Measurements from ENCODE around the gene FCHO1.

The FCHO1 gene

DNA sequence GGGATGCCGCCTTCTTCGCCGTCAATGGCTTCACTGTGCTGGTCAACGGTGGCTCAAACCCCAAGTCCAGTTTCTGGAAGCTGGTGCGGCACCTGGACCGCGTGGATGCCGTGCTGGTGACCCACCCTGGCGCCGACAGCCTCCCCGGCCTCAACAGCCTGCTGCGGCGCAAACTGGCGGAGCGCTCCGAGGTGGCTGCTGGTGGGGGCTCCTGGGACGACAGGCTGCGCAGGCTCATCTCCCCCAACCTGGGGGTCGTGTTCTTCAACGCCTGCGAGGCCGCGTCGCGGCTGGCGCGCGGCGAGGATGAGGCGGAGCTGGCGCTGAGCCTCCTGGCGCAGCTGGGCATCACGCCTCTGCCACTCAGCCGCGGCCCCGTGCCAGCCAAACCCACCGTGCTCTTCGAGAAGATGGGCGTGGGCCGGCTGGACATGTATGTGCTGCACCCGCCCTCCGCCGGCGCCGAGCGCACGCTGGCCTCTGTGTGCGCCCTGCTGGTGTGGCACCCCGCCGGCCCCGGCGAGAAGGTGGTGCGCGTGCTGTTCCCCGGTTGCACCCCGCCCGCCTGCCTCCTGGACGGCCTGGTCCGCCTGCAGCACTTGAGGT lies 25.0 kb upstream of the FCHO1 start:
- DNase-seq = no peak
- Histone ChIP-seq H3K9me3 (no peaks in the 10 kb centered on the region), H3K4me1 (peaks cover 0 to 15% (median 14%) of the 10 kb centered on the region in 4 donors), H3K27me3 (no peaks in the 10 kb centered on the region), H3K4me3 (no peak overlapping the region), H3K27ac (no peak overlapping the region), H3K36me3 (peaks cover 61 to 95% (median 71%) of the 10 kb centered on the region in 3 donors)
- TF ChIP-seq, protein P1, sequence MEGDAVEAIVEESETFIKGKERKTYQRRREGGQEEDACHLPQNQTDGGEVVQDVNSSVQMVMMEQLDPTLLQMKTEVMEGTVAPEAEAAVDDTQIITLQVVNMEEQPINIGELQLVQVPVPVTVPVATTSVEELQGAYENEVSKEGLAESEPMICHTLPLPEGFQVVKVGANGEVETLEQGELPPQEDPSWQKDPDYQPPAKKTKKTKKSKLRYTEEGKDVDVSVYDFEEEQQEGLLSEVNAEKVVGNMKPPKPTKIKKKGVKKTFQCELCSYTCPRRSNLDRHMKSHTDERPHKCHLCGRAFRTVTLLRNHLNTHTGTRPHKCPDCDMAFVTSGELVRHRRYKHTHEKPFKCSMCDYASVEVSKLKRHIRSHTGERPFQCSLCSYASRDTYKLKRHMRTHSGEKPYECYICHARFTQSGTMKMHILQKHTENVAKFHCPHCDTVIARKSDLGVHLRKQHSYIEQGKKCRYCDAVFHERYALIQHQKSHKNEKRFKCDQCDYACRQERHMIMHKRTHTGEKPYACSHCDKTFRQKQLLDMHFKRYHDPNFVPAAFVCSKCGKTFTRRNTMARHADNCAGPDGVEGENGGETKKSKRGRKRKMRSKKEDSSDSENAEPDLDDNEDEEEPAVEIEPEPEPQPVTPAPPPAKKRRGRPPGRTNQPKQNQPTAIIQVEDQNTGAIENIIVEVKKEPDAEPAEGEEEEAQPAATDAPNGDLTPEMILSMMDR (IDR thresholded peaks at IDR 0.05) = no peak
- intact Hi-C loops (cut with DNase I; ENCODE audit: low total_unique reads) = no loop called here

DNA sequence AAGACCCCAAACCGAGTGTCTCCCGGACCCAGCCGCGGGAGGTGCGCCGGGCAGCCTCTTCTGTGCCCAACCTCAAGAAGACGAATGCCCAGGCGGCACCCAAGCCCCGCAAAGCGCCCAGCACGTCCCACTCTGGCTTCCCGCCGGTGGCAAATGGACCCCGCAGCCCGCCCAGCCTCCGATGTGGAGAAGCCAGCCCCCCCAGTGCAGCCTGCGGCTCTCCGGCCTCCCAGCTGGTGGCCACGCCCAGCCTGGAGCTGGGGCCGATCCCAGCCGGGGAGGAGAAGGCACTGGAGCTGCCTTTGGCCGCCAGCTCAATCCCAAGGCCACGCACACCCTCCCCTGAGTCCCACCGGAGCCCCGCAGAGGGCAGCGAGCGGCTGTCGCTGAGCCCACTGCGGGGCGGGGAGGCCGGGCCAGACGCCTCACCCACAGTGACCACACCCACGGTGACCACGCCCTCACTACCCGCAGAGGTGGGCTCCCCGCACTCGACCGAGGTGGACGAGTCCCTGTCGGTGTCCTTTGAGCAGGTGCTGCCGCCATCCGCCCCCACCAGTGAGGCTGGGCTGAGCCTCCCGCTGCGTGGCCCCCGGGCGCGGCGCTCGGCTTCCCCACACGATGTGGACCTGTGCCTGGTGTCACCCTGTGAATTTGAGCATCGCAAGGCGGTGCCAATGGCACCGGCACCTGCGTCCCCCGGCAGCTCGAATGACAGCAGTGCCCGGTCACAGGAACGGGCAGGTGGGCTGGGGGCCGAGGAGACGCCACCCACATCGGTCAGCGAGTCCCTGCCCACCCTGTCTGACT lies 24.1 kb upstream of the FCHO1 start:
- TF ChIP-seq, protein P1 (IDR thresholded peaks at IDR 0.05) = no peak
- Histone ChIP-seq H3K27me3 (no peaks in the 10 kb centered on the region), H3K4me1 (peaks cover 0 to 6% (median 5%) of the 10 kb centered on the region in 4 donors), H3K9me3 (no peaks in the 10 kb centered on the region), H3K36me3 (peaks cover 68 to 98% (median 78%) of the 10 kb centered on the region in 3 donors), H3K4me3 (no peak overlapping the region), H3K27ac (no peak overlapping the region)
- no peak for DNase-seq
- intact Hi-C loops (cut with DNase I; ENCODE audit: low total_unique reads) = no loop called here

DNA sequence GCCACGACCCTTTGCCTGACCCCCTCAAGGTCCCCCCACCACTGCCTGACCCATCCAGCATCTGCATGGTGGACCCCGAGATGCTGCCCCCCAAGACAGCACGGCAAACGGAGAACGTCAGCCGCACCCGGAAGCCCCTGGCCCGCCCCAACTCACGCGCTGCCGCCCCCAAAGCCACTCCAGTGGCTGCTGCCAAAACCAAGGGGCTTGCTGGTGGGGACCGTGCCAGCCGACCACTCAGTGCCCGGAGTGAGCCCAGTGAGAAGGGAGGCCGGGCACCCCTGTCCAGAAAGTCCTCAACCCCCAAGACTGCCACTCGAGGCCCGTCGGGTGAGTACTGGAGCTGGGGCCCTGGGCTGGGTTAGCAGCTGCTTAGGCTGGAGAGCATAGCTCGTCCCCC lies 23.4 kb upstream of the FCHO1 start:
- intact Hi-C loops (cut with DNase I; ENCODE audit: low total_unique reads) = no loop called here
- Histone ChIP-seq H3K9me3 (no peaks in the 10 kb centered on the region), H3K4me3 (no peak overlapping the region), H3K4me1 (peaks cover 0 to 3% (median 0%) of the 10 kb centered on the region in 4 donors), H3K27me3 (no peaks in the 10 kb centered on the region), H3K36me3 (peaks cover 68 to 100% (median 85%) of the 10 kb centered on the region in 3 donors), H3K27ac (no peak overlapping the region)
- DNase-seq = no peak
- TF ChIP-seq, protein P1 (IDR thresholded peaks at IDR 0.05) = no peak

DNA sequence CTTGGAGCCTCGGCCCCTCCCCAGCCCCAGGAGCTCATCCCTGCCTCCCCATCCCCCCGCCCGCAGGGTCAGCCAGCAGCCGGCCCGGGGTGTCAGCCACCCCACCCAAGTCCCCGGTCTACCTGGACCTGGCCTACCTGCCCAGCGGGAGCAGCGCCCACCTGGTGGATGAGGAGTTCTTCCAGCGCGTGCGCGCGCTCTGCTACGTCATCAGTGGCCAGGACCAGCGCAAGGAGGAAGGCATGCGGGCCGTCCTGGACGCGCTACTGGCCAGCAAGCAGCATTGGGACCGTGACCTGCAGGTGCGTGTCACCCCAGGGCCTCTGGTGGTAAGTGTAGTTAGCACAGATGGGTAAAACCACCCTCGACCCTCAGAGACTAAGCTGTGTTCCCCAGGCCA lies 18.1 kb upstream of the FCHO1 start:
- TF ChIP-seq, protein P1 (IDR thresholded peaks at IDR 0.05) = no peak
- Histone ChIP-seq H3K27me3 (no peaks in the 10 kb centered on the region), H3K36me3 (peaks cover 68 to 94% (median 80%) of the 10 kb centered on the region in 3 donors), H3K9me3 (no peaks in the 10 kb centered on the region), H3K27ac (no peak overlapping the region), H3K4me1 (no peaks in the 10 kb centered on the region), H3K4me3 (no peak overlapping the region)
- no peak for DNase-seq
- intact Hi-C loops (cut with DNase I; ENCODE audit: low total_unique reads) = no loop called here

DNA sequence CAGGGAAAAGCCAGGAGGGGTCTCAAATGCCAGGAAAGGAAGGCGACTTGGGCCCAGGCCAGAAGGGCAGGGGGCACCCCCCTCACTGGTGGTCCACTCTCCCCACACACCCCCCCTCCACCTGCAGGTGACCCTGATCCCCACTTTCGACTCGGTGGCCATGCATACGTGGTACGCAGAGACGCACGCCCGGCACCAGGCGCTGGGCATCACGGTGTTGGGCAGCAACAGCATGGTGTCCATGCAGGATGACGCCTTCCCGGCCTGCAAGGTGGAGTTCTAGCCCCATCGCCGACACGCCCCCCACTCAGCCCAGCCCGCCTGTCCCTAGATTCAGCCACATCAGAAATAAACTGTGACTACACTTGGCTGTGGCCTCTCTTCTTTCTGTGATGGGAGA lies 17.1 kb upstream of the FCHO1 start:
- H3K36me3 ChIP-seq = peaks cover 59 to 92% (median 73%) of the 10 kb centered on the region in 3 donors
- intact Hi-C loops (cut with DNase I; ENCODE audit: low total_unique reads) = no loop called here
- no peaks in the 10 kb centered on the region for H3K27me3 ChIP-seq

More for the DNA sequence above, 17.1 kb upstream of the FCHO1 start:
- Histone ChIP-seq H3K27ac (no peak overlapping the region), H3K4me3 (no peak overlapping the region), H3K9me3 (no peaks in the 10 kb centered on the region), H3K4me1 (no peaks in the 10 kb centered on the region)
- TF ChIP-seq, protein P1 (IDR thresholded peaks at IDR 0.05) = no peak
- no peak for DNase-seq
